H1 (cell line): ENCODE measurements around the gene TENT4A. TPM values are rescaled to one million over a fixed set of nuclear protein-coding genes. Genes with fewer than 3 reads are reported as not detected.

Experiments used
- CTCF ChIA-PET: fragments of 300-600 bp; sonication (Branson Sonifier 250); formaldehyde crosslinking; loops from one replicate; lab custom pipeline; 2021; ENCODE audit not compliant: partially characterized antibody; lab: Charles Lee
- POLR2A ChIA-PET: fragments of 300-600 bp; sonication (Branson Sonifier 250); formaldehyde crosslinking; loops from one replicate; lab custom pipeline; 2021; ENCODE audit warnings: inconsistent platforms; ENCODE audit not compliant: partially characterized antibody; lab: Charles Lee
- DNase-seq, 2 experiments: peaks; one replicate each; pipeline versions ENCODE4 v3.0.0 to v3.0.0-alpha.2; 2010 to 2022; ENCODE audit warnings: low spot score in 2 of 2, low read depth in 1 of 2, mixed read lengths in 1 of 2
- FAIRE-seq: peaks from 2 replicates; lab custom pipeline; 2011; peaks lifted over from hg19 to GRCh38; lab: Jason Lieb, UNC
- H2AFZ ChIP-seq: 2 replicates; pipeline ENCODE4 v1.8.1; 2012; ENCODE audit warnings: low read length, inconsistent platforms
- H2AK5ac ChIP-seq: 2 replicates; pipeline ENCODE4 v1.6.1; 2013; ENCODE audit warnings: low read depth, low read length
- H2BK120ac ChIP-seq: replicated peaks from 2 replicates; pipeline ENCODE3; 2013; ENCODE audit warnings: low read depth, low read length, inconsistent platforms
- H2BK12ac ChIP-seq: 2 replicates; pipeline ENCODE4 v1.6.1; 2013; ENCODE audit warnings: low read depth, low read length
- H2BK15ac ChIP-seq: 2 replicates; pipeline ENCODE4 v1.6.1; 2013; ENCODE audit warnings: low read length
- H2BK20ac ChIP-seq: 2 replicates; pipeline ENCODE4 v1.6.1; 2013; ENCODE audit warnings: low read length
- H2BK5ac ChIP-seq: 2 replicates; pipeline ENCODE4 v1.6.1; 2013; ENCODE audit warnings: low read depth, low read length
- H3K14ac ChIP-seq: 2 replicates; pipeline ENCODE4 v1.6.1; 2013; ENCODE audit warnings: inconsistent platforms; ENCODE audit not compliant: insufficient read length
- H3K18ac ChIP-seq: 2 replicates; pipeline ENCODE4 v1.6.1; 2013; ENCODE audit warnings: low read length; ENCODE audit errors: extremely low read depth
- H3K23ac ChIP-seq: 2 replicates; pipeline ENCODE4 v1.6.1; 2013; ENCODE audit warnings: inconsistent platforms; ENCODE audit not compliant: insufficient read length
- H3K23me2 ChIP-seq: 2 replicates; pipeline ENCODE4 v1.6.1; 2013; ENCODE audit warnings: low read depth, low read length
- H3K27ac ChIP-seq: 2 replicates; pipeline ENCODE4 v1.6.1; 2011; ENCODE audit warnings: low read depth, low read length, inconsistent platforms
- H3K27me3 ChIP-seq, 4 experiments: replicated peaks in 1 of 4; 1 replicate in 1 of 4; 2 replicates in 3 of 4; pipeline versions ENCODE4 v1.6.1 to v1.8.1; 2011 to 2013; ENCODE audit warnings: low read length in 3 of 4, mild to moderate bottlenecking in 3 of 4, inconsistent platforms in 2 of 4, mixed read lengths in 2 of 4, moderate library complexity in 1 of 4; ENCODE audit not compliant: control insufficient read depth in 3 of 4, insufficient read depth in 3 of 4; ENCODE audit errors: extremely low read depth in 1 of 4
- H3K36me3 ChIP-seq, 4 experiments: 2 replicates each; pipeline versions ENCODE4 v1.6.1 to v1.8.1; 2011 to 2013; ENCODE audit warnings: mild to moderate bottlenecking in 4 of 4, low read length in 3 of 4, moderate library complexity in 2 of 4, control low read depth in 1 of 4, inconsistent platforms in 1 of 4; ENCODE audit not compliant: insufficient read depth in 4 of 4, control insufficient read depth in 2 of 4
- H3K4ac ChIP-seq: replicated peaks from 2 replicates; pipeline ENCODE3; 2013; ENCODE audit warnings: low read length, low read depth, mixed read lengths, inconsistent platforms; ENCODE audit not compliant: insufficient read length
- H3K4me1 ChIP-seq, 4 experiments: replicated peaks in 1 of 4; 1 replicate in 1 of 4; 2 replicates in 3 of 4; pipeline versions ENCODE4 v1.6.1 to v1.8.1; 2011 to 2013; ENCODE audit warnings: low read length in 3 of 4, inconsistent platforms in 2 of 4, mixed read lengths in 1 of 4; ENCODE audit not compliant: insufficient read depth in 4 of 4, control insufficient read depth in 3 of 4
- H3K4me2 ChIP-seq, 2 experiments: 2 replicates each; pipeline versions ENCODE4 v1.6.1 to v1.8.1; 2011 to 2013; ENCODE audit warnings: low read depth in 2 of 2, low read length in 2 of 2, control low read depth in 1 of 2, inconsistent platforms in 1 of 2, mild to moderate bottlenecking in 1 of 2; ENCODE audit not compliant: insufficient read depth in 1 of 2
- H3K4me3 ChIP-seq, 4 experiments: fragments of 200-600, 300-600 bp in 1 of 4; sonication (generic), shearing (Covaris generic), sonication (Bioruptor Twin) in 1 of 4; 2 replicates each; pipeline versions ENCODE4 v1.5.1 to v1.8.1; 2011 to 2016; ENCODE audit warnings: low read length in 4 of 4, low read depth in 3 of 4, control low read depth in 2 of 4, inconsistent platforms in 2 of 4, mild to moderate bottlenecking in 2 of 4, mixed read lengths in 1 of 4, moderate library complexity in 1 of 4; ENCODE audit not compliant: insufficient read depth in 2 of 4; ENCODE audit errors: extremely low read depth in 1 of 4
- H3K56ac ChIP-seq: replicated peaks from 2 replicates; pipeline ENCODE3; 2013; ENCODE audit warnings: low read depth, mild to moderate bottlenecking, mixed read lengths, low read length, inconsistent platforms; ENCODE audit not compliant: insufficient read length
- H3K79me1 ChIP-seq: 2 replicates; pipeline ENCODE4 v1.6.1; 2013; ENCODE audit warnings: low read depth, low read length, control low read depth
- H3K79me2 ChIP-seq, 2 experiments: 2 replicates each; pipeline versions ENCODE4 v1.6.1 to v1.8.1; 2012 to 2013; ENCODE audit warnings: low read length in 2 of 2, mild to moderate bottlenecking in 2 of 2, inconsistent platforms in 1 of 2; ENCODE audit not compliant: insufficient read depth in 2 of 2, control insufficient read depth in 1 of 2
- H3K9ac ChIP-seq, 4 experiments: replicated peaks in 1 of 4; 1 replicate in 1 of 4; 2 replicates in 3 of 4; pipeline versions ENCODE4 v1.6.1 to v1.8.1; 2011 to 2013; ENCODE audit warnings: low read depth in 3 of 4, low read length in 3 of 4, control low read depth in 2 of 4, mild to moderate bottlenecking in 2 of 4, moderate library complexity in 2 of 4, inconsistent platforms in 1 of 4; ENCODE audit errors: extremely low read depth in 1 of 4
- H3K9me3 ChIP-seq, 2 experiments: 2 replicates each; pipeline versions ENCODE4 v1.6.1 to v1.8.1; 2012 to 2013; ENCODE audit warnings: mild to moderate bottlenecking in 2 of 2, moderate library complexity in 2 of 2, control low read depth in 1 of 2, inconsistent platforms in 1 of 2, low read depth in 1 of 2, low read length in 1 of 2, mixed read lengths in 1 of 2; ENCODE audit not compliant: insufficient read depth in 2 of 2
- H4K20me1 ChIP-seq, 2 experiments: replicated peaks in 1 of 2; 2 replicates each; pipeline versions ENCODE3 to v1.8.1; 2011 to 2013; ENCODE audit warnings: inconsistent platforms in 2 of 2, low read length in 2 of 2, mild to moderate bottlenecking in 1 of 2; ENCODE audit not compliant: insufficient read depth in 2 of 2, control insufficient read depth in 1 of 2
- H4K5ac ChIP-seq: 2 replicates; pipeline ENCODE4 v1.6.1; 2013; ENCODE audit warnings: low read length, low read depth, mixed read lengths, inconsistent platforms; ENCODE audit not compliant: insufficient read length
- H4K8ac ChIP-seq: 2 replicates; pipeline ENCODE4 v1.8.0; 2013; ENCODE audit warnings: mild to moderate bottlenecking, moderate library complexity, low read length, inconsistent platforms; ENCODE audit not compliant: insufficient read depth; ENCODE audit errors: extremely low read depth
- H4K91ac ChIP-seq: replicated peaks from 2 replicates; pipeline ENCODE3; 2013; ENCODE audit warnings: low read length, mixed read lengths, inconsistent platforms; ENCODE audit not compliant: insufficient read length
- CBX8 ChIP-seq: fragments of 300-800, 300-1000 bp; sonication (generic); IDR thresholded peaks from 2 replicates; pipeline ENCODE4 v1.7.1; 2016; ENCODE audit warnings: low read depth, low read length, borderline replicate concordance
- CEBPB ChIP-seq: IDR thresholded peaks from 2 replicates; pipeline ENCODE4 v1.6.1; 2012; ENCODE audit warnings: low read depth, low read length
- CHD1 ChIP-seq: IDR thresholded peaks from 2 replicates; pipeline ENCODE4 v1.6.1; 2012; ENCODE audit warnings: low read depth, low read length, improper control_type of control experiment
- CHD2 ChIP-seq: IDR thresholded peaks from 2 replicates; pipeline ENCODE4 v1.6.1; 2012; ENCODE audit warnings: low read length, improper control_type of control experiment
- JUND ChIP-seq: IDR thresholded peaks from 2 replicates; pipeline ENCODE4 v1.6.1; 2011; ENCODE audit warnings: mild to moderate bottlenecking, improper control_type of control experiment, low read length
- KDM4A ChIP-seq: IDR thresholded peaks from one replicate; pipeline ENCODE4 v1.7.1; 2012; ENCODE audit warnings: low read depth, mild to moderate bottlenecking, moderate library complexity, low read length, inconsistent platforms; ENCODE audit not compliant: severe bottlenecking
- MAFK ChIP-seq: IDR thresholded peaks from 2 replicates; pipeline ENCODE4 v1.6.1; 2012; ENCODE audit warnings: low read depth, mild to moderate bottlenecking, improper control_type of control experiment, low read length
- NANOG ChIP-seq: IDR thresholded peaks from 2 replicates; pipeline ENCODE4 v1.6.1; 2011; ENCODE audit warnings: low read length, low read depth, mild to moderate bottlenecking, inconsistent platforms; ENCODE audit not compliant: insufficient read depth, poor library complexity, severe bottlenecking
- POLR2A ChIP-seq, 2 experiments: IDR thresholded peaks; 1 replicate in 1 of 2; 2 replicates in 1 of 2; pipeline ENCODE4 v1.6.1; 2011; ENCODE audit warnings: low read depth in 2 of 2, low read length in 2 of 2, mild to moderate bottlenecking in 2 of 2; ENCODE audit errors: control extremely low read depth in 1 of 2
- POLR2AphosphoS5 ChIP-seq: IDR thresholded peaks from 2 replicates; pipeline ENCODE4 v1.6.1; 2011; ENCODE audit warnings: low read depth, low read length
- RXRA ChIP-seq: IDR thresholded peaks from 2 replicates; pipeline ENCODE4 v1.6.1; 2011; ENCODE audit warnings: low read depth, mild to moderate bottlenecking, low read length, moderate library complexity; ENCODE audit not compliant: insufficient read depth
- TCF12 ChIP-seq: IDR thresholded peaks from 2 replicates; pipeline ENCODE4 v1.6.1; 2011; ENCODE audit warnings: low read depth, mild to moderate bottlenecking, low read length
- WGBS, 2 experiments: shearing (Covaris generic) in 1 of 2; methylation state at CpG; one replicate each; pipeline versions ENCODE4 v1.1.6 to v1.1.7; 2013 to 2015; ENCODE audit warnings: low lambda C conversion rate in 2 of 2, mixed read lengths in 2 of 2, inconsistent platforms in 1 of 2, low coverage in 1 of 2, missing lambda C conversion rate in 1 of 2; ENCODE audit not compliant: insufficient replicate concordance in 2 of 2, insufficient coverage in 1 of 2, insufficient read length in 1 of 2; ENCODE audit errors: extremely low coverage in 1 of 2, missing lambda C conversion rate in 1 of 2; 5-methylcytosine and 5-hydroxymethylcytosine counted together
- polyA plus RNA-seq, 7 experiments: library from polyadenylated mRNA; depleted of rRNA in 3 of 7; stranded (reverse) in 5 of 7; unstranded in 2 of 7; fragments of >200 nt in 5 of 7; fragments of 200-250 nt in 2 of 7; gene quantifications; 1 replicate in 5 of 7; 2 replicates in 1 of 7; 4 replicates in 1 of 7; pipeline versions ENCODE4 v1.2.1 to v1.2.3, GENCODE V29; 2011 to 2013; ENCODE audit warnings: missing spikeins in 2 of 7, mixed read lengths in 2 of 7
- total RNA-seq: library from RNA; stranded (reverse); fragmentation: NEBNext Ultra II Directional; extraction: Animal tissue kit (Norgen Biotek cat#: 25700); gene quantifications from 2 replicates; pipeline ENCODE4 v1.2.1, GENCODE V29; 2021

Gene TENT4A
- total and polyA plus RNA-seq, 2 of the 8 experiments (the other 6 are each of a cell fraction or from before 2014, with no cell fraction given) = 8.9 to 25.1 TPM

DNA sequence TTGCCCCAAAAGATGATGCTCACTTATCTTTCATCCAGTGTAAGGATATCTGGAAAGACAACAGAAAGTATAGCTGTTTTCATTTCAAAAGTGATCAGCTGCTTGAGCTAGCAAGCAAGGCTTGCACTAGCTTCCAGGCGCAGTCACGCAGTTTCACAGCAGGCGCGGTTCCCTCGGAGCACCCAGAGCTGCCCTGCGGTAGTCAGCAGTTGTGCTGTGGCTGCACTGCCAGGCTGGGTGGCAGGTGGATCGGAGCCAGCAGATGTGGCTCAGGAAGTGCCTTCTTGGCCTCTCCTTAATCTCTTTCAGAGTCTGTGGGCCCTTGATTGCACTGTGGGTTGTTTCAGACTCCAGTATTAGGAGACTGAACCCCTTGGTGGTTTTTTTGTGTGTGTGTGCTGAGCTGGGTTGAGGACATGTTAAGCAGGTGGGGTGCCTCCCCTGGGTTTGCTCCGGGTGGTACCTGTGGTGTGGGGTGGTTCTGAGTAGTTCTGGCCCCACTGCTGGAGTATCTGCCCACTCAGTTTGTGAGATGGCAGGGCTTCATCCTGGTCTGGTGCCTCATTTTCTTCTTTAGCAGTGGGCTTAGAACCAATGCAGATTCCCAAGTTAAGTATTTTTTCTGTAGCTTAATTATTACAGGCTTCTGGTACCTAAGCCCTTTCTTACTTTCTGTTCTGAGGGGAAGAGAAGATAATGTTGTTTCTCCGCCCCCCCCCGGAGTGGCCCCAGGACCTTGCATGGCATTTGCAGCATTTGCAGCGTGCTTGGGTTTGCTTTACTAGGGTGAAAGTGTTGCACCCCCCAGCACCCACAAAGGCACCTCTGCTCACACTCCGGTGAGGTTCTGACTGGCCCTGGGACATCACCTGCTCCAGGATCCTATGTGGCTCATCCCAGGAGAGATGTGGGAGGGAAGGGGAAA lies 16.4 kb downstream of the TENT4A start:
- 88% methylated on average over 12 of the region's 12 CpGs; no CpG with 5 or more reads in 1 of the 2 experiments for WGBS, 2 experiments
- Histone ChIP-seq H4K91ac (no peak overlapping the region), H2BK120ac (no peak overlapping the region), H3K18ac (no peak overlapping the region), H4K20me1 (peaks cover 34 to 49% of the 10 kb centered on the region in 2 experiments), H3K27ac (no peak overlapping the region), H2BK5ac (no peak overlapping the region), H2AK5ac (no peak overlapping the region), H3K36me3 (no peaks in the 10 kb centered on the region), H2BK12ac (no peak overlapping the region), H3K4me1 (peaks cover 3 to 13% (median 6%) of the 10 kb centered on the region in 4 experiments; a peak in 6 of 7 replicates), H3K79me2 (peaks cover 4 to 97% of the 10 kb centered on the region in 2 experiments; a peak in 3 of 4 replicates), H3K4ac (no peak overlapping the region), H2BK15ac (no peak overlapping the region), H3K4me2 (no peak overlapping the region), H3K9ac (no peak overlapping the region), H3K79me1 (peaks cover 25% of the 10 kb centered on the region), H2BK20ac (no peak overlapping the region), H3K4me3 (no peak overlapping the region), H3K9me3 (no peaks in the 10 kb centered on the region), H4K5ac (no peak overlapping the region), H3K14ac (no peak overlapping the region), H3K56ac (no peak overlapping the region), H4K8ac (no peak overlapping the region), H3K23me2 (no peaks in the 10 kb centered on the region), H3K27me3 (no peaks in the 10 kb centered on the region), H2AFZ (no peak overlapping the region), H3K23ac (no peak overlapping the region)
- DNase-seq (no peak), FAIRE-seq (no peak)
- POLR2A ChIA-PET = interaction anchor here (0.7 to 1.1 kb wide), 4 partner anchors 35 to 135 kb away, joined by 3 read pairs; partner anchors contain the start of genes NSUN2 and SRD5A1
- CTCF ChIA-PET = interaction anchor here (0.9 to 4.1 kb wide), 4 partner anchors 15 to 148 kb away, joined by 3 to 21 read pairs (median 3); partner anchors contain the start of gene NSUN2
- TF ChIP-seq POLR2AphosphoS5 (no peak), POLR2A (IDR thresholded peaks at IDR 0.05; ENCODE audit: control extremely low read depth in 1 of 2, low read depth in 2 of 2, low read length in 2 of 2) (no peak), TCF12 (no peak), CHD1 (no peak), CBX8 (no peak), NANOG (no peak), JUND (no peak), KDM4A (no peak), RXRA (no peak), CEBPB (no peak), MAFK (no peak), CHD2 (no peak)
